Stimulated activated CD4-positive, alpha-beta T cell treated with anti-CD3 and anti-CD28 coated beads, TNF-alpha, amount 100 ng/mL, for 4 hours (primary cell): Measurements from ENCODE around the gene WDR41.

Experiments used
- DNase-seq, 3 experiments: peaks; one replicate each; pipeline ENCODE4 v3.0.0-alpha.2; 2020; ENCODE audit warnings: low read depth in 3 of 3

WDR41 gene

DNA sequence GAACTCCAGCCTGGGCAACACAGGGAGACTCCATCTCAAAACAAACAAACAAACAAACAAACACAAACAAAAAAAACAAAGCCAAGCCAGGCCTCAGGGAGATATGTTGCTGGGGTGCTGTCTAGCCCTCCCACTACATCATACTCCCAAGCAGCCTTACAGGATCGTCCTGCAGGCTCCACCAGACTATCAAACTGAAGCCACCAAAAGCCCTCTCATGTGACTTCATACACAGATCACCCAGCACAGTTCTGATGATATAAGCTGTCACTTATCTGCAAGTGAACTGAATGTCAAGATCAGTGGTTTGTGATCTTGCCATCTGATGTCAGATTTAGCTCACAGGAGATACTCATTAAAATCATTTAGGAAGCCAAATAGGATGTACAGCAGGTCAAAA, 43.3 kb downstream of the WDR41 start:
- no peak for DNase-seq

DNA sequence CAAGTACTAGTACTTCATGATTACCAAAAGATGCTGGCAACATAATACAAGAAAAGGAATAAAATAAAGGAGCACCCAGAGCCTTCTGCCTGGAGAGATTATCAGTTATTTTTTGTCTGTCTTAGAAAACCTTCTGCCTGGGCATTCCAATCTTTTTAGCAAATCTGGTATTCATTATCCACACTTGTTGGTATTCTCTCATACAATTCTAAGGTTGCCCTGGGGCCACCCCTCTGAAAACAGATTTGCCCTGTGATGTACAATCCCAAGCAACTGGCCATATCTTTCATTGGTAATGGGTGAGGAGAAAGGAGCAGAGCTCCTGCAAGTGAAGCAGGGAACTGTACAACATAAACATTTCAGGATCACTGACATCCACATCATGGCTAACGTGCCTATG, 47.8 kb downstream of the WDR41 start:
- DNase-seq = no peak

DNA sequence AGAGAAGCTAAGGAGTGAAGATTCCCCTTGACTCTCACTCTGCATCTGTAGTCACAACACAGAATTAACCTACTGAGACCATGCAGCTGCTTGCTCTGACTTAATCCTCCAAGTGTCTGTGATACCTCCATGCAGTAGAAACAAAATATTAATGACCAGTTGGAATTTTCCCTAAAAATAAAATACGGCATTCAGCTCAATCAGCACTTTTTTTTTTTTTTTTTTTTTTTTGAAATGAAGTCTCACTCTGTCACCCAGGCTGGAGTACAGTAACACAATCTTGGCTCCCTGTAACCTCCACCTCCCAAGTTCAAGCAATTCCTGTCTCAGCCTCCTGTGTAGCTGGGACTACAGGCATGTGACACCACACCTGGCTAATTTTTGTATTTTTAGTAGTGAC, 48.4 kb downstream of the WDR41 start:
- no peak for DNase-seq

DNA sequence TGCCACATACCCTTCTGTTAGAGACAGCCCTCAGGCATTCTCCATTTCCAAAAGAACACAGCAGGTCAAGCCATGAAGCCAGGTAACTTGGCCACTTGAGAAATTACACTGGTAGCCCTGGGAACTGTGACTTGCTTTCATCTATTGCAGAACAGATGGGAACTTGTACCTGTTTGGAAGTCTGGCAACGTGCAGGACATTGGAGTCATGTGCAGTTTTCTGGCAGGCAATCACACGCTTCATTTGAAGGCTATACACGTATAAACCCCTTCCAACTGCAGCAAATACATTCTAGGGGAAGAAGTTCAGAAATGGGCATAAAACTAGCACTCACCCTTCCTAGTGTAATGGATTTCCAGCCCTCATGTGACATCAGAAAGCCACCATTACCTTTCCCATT, 54.0 kb downstream of the WDR41 start:
- no peak for DNase-seq

DNA sequence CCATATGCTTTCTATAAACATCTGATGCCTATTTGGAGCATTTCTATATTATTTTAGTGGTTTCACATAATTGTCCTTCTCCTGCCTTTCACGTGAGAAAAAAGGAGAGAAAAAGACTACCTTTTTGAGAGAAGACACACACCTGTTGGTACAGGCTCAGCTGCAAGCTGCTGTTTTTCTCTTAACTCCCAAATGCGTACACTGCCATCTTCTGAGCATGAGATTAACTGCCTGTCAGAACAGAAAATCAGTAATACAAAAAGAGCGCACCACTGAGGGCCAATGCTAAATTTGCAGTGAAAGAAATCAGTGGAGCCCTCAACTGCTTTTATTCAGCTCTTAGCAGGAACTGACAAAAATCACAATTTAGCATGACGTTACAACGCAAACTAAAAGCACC, 54.9 kb downstream of the WDR41 start:
- no peak for DNase-seq

DNA sequence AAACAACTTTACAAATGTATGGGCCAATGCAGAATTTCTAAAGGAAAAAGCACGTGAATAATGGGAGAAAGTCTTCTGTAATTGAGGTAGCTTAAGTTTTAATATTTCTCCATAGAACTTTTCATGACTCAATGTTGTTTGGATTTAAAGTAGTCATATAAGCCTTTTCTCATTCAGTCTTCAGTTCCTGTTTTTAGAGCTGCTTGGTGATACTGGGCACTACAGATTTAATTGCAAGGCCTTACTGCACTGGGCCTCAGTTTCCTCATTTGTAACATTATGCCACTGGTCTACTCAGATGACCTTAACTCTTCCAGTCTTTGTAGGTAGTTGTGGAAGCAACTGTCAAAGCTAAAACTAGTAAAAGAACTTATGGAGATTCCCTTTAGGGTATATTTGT, 60.4 kb downstream of the WDR41 start:
- no peak for DNase-seq

DNA sequence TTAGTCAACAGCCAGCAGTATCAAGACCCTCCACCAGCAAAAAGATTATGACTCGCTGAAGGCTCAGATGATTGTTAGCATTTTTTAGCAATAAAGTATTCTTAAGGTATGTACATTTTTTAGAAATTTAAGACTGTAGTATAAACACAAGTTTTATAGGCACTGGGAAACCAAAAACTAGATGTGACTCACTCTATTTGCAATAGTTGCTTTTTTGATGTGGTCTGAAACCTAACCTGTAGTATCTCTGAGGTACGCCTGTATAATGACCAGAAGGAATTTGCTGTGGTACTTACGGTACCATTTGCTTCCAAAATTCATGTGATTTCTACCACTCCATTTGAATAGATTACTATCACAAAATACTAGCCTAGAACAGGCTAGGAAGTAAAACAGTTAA, 60.8 kb downstream of the WDR41 start:
- no peak for DNase-seq

DNA sequence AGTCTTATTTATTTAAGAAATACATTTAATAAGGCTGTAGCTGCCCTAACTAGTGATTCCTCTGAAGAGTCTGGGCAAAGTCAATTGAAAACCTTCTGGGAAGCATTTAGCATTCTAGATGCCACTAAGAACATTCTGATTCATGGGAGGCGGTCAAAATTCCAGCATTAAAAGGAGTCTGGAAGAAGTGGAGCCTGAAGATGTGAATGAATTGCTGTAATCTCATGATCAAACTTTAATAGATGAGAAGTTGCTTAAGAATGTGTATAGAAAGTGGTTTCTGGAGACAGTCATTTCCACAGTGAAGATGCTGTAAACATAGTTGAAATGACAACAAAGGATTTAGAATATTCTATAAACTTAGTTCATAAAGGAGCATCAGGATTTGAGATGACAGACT, 61.4 kb downstream of the WDR41 start:
- DNase-seq = no peak

DNA sequence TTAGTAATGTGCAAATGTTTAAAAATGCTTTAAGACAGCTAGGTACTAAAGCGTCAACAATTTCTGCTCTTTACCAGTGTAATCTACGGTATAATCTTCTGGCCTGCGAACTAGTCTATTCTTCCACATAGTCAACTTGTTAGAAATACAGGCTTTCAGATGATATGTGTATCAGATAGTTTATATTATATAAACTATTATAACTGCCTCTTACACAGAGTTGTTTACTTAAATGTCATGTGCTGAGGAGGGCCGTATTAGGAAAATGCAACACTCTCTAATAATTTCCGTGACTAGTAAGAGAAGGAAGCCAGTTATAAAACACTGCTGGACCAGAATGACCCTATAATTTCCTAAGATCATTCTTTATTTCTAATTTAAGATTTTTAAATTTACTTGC, 63.6 kb downstream of the WDR41 start:
- DNase-seq = no peak

DNA sequence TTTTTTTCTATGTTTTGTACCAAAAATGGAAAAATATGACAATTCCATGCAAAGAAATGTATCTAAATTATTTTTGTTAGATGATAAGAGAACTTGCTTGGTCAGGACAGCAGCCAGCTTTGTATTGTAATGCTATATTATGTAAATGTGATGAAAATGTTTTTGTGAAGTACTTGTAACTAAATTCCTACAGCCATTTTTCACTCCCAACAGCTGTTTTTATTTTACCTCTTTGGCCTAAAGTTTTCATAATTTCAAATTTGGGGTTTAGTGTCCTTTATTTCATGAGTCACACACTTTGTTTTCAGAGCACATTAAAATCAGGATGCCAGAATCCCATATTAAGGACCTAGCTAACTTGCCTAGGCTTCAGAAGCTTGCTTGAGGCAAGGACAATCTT, 64.1 kb downstream of the WDR41 start:
- DNase-seq = no peak

DNA sequence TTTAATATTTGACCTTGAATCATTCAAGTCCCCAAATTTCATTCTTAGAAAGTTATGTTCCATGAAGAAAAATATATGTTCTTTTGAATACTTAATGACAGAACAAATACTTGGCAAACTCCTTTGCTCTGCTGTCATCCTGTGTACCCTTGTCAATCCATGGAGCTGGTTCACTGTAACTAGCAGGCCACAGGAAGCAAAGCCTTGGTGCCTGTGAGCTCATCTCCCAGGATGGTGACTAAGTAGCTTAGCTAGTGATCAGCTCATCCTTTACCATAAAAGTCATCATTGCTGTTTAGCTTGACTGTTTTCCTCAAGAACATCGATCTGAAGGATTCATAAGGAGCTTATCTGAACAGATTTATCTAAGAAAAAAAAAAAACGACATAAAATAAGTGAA, 65.4 kb downstream of the WDR41 start:
- no peak for DNase-seq

DNA sequence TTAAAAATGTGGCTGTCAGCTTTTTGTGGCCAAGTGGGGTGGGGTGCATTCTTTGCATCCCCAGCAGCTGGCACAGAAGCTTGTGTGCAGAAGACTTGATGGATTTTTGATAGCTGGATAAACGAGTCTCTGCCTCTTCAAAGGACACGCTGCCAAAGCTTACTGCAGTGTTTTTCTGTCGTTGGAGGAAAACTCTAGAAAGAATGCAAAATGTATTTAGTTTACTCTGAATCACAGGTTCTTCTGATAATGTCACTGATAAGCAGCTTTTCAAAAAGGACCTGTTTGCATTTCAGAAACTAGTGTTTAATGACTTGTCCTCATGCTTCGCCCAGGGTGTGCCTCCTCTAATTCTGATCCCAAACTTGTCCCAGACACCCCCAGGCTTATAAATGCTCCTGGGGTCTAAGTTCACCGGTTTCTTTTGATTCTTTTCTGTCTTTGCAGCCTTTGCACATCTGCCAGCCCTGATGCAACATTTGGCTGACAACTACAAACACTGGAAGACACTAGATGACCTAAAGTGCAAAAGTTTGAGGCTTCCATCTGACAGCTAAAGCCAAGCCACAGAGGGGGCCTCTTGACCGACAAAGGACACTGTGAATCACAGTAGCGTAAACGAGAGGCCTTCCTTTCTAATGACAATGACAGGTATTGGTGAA, 66.0 kb downstream of the WDR41 start:
- DNase-seq = no peak

DNA sequence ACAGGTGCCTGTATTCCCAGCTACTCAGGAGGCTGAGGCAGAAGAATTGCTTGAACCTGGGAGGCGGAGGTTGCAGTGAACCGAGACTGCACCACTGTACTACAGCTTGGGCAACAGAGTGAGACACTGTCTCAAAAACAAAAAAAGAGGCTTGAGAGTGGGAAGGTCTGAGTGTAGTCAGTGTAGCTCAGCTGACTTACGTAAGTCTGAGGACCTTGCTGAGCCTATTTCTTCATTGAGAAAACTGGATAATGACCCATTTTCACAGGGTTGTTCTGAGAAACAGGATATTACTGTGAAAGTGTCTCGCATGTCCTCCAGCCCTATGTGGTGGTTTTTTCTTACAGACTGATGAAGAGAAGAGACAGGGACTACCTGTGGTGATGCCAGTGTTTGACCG, 66.7 kb downstream of the WDR41 start:
- no peak for DNase-seq

DNA sequence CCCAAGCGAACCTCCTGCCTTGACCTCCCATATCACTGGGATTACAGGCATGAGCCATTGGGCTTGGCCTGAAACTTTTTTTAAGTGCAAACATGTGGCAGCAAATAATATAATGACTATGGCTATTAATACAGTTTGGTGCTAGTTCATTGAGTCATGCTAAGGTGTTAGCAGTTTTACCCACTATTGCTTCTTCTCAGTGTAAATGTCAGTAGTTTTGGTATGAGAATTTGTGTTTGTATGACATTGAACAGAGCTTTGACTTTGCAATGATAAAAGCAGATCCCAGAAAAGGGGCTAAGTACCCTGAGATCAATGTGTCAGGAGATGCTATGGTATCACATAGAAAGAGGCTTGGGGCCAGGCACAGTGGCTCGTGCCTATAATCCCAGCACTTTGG, 67.2 kb downstream of the WDR41 start:
- no peak for DNase-seq

DNA sequence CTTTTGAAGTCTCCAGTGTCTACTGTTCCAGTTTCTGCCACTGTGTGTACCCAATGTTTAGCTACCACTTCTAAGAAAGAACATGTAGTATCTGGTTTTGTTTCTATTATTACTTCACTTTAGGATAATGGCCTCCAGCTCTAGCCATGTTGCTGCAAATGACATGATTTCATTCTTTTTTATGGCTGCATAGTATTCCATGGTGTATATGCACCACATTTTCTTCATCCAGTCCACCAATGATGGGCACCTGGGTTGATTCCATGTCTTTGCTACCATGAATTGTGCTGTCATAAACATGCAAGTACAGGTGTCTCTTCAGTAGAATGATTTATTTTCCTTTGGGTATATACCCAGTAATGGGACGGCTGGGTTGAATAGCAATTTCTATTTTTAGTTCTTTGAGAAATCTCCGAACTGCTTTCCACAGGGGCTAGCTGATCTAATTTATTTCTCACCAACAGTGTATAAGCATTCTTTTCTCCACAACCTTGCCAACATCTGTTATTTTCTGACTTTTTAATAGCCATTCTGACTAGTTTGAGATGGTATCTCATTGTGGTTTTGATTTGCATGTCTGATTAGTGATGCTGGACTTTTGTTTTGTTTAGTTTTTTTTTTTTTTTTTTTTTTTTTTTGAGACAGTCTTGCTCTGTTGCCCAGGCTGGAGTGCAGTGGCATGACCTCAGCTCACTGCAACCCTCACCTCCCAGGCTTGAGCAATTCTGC, 68.9 kb downstream of the WDR41 start:
- no peak for DNase-seq

DNA sequence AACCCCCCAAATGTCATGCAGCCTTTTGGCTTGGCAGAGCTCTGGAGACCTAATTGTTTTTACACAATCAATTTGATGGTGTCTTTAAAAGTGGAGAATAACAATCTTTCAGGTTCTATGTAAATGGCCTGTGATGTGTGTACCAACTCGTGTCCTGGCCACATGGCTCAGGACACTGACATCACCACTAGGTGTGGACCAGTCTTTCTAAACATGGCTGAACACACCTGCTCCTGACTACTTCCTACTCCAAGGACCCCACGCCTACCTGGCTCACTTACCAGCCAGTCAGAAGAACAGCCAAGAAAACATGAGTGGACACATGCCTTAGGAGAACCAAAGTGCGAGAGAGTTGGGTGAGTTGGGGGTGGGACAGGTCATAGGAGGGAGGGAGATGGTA, 71.2 kb downstream of the WDR41 start:
- DNase-seq = no peak

DNA sequence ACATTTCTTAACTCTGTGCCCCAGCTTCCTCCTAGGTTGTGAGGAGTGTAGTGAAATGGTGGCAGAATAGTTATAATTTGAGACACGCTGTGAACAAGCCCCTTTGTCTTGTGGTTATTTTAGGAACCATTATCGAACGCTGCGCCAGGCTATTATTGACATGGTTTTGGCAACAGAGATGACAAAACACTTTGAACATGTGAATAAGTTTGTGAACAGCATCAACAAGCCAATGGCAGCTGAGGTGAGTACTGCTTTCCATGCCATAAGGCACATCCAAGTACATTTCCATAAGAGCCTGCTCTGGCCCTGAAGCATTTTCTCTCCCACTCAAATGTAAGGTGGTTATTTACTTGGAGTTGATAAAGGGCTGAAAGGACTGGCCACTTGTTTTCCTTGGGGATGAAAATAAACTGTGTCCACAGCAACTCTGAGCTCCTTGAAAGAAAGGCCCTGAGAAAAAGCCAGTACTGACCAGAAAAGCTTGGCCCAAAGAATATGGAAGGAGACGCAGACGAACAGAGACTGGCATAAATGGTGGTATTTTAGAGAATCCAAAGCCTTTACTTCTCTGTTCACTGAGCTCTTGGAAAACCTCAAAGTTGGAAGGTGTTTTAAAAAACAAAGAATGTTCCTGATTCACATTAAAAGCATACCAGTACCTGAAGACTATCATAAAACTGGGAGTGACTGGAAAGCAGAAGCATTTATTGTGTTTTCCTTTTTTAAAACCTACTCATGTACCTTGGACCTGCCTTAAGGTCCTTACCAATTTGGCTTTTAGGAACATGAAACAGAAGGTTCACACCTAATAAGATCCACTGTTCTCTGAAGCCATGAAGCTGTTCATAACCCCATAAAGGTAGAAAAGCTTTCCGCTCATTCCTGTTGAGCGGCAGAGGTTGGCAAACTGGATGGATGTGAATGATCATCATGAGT, 72.2 kb downstream of the WDR41 start:
- DNase-seq = no peak

DNA sequence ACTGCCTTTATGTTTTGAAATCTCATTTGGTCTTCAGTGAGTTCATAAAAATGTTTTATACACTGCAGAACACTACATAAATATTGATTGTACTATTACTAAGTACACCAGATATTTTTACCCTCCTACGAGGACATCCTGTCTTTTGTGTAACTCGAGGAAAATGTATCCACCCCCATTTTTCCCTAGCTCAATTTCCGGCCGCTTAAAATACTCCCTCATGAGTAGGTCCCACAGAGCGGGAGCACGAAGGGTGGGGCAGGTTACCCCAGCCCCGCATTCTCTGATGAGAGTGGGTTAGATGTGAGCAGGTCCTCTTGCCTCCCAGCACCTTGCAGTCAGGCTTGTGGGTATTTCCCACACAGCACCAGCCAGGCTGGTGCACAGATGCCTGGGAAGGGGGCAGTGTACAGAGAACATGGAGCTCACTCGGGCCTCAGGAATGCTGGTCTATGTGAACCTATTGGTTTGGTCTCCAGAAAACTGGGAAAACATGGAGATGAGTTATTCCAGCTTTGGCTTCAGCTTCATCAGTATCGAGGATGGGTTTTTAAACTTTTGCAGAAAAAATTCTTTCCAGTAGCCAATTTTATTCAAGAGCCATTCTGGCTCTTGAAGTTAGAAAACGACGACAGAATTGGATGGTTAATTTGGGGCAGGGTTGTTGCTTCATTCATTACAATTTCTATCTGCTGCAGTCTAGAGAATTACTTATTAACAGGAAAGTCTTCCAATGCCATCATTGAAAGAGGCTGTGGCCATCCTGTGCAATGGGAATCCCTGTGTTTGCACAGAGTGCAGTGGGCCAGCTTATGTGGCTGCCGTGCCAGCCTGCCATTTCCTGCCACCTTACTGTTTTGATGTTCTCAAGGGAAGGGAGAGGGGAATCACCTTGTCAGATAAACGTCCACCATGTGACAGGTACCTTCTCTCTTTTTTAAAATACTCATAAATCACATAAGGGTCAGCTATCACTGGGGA, 73.2 kb downstream of the WDR41 start:
- no peak for DNase-seq

DNA sequence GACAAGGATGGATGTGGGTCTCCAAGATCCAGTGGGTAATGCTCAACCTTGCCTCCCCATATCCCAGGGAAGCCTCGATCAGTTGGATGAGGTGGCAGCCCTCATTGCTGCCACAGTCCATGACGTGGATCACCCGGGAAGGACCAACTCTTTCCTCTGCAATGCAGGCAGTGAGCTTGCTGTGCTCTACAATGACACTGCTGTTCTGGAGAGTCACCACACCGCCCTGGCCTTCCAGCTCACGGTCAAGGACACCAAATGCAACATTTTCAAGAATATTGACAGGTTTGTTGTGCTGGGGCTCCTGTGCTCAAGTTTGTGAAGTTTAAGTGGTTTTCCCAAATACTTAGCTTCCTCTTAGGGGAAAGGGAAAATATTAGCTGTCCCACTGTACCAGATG, 74.0 kb downstream of the WDR41 start:
- DNase-seq = no peak

DNA sequence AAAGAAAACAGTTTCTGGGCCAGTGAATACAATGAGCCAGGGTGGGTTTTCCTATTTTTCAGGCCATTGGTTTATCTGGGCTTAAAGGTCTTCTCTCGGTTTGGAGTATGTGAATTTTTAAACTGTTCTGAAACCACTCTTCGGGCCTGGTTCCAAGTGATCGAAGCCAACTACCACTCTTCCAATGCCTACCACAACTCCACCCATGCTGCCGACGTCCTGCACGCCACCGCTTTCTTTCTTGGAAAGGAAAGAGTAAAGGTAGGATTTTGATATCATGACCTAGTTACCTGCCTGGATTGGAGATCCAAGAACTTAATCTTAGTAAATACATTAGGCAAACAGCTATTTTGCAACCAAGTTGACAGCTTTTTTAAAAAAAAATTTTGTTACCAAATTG, 79.1 kb downstream of the WDR41 start:
- no peak for DNase-seq

DNA sequence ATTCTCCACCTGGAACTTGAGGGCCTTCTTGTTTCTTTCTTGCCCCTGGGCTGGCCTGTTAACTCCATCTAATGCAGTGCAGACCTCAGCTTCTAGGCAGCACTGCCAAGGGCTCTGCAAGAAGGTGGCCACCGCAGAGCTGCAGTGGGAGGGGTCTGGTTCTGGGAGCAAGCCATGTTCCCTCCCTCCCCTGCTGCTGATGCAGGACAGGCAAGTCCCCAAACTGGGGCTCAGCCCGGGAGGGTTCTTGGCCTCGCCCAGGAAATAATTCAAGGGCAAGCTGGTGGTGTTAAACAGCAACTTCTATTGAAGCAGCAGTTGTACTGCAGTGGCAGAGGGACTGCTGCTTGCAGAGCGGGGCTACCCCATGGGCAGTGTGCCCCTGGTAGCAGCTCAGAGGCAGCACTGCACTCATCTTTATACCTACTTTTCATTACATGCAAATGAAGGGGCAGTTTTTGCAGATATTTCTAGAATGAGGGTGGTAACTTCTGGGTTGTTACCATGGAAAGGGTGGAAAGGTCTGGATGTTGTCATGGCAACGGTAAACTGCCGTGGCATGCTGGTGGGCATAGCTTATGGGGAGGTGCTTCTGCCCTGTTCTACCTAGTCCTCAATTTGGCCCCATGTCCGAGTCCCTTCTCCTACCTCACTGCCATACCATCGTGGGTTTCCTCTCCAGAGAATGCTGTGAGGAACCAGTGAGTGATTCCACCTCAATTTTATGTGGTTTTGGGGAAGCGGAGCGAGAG, 82.1 kb downstream of the WDR41 start:
- no peak for DNase-seq
